Lower leg skin (tissue), 3 donors: Measurements from ENCODE around the gene HPX.

Source experiments
- POLR2A ChIP-seq, 2 donors: fragments of 450-650 bp; IDR thresholded peaks; one replicate each; pipeline ENCODE4 v1.6.1; 2016 to 2017; ENCODE audit warnings: antibody characterized with exemption in 2 of 2, mild to moderate bottlenecking in 1 of 2, moderate library complexity in 1 of 2
- TF ChIP-seq, protein P1 (sequence below), 3 donors: fragments of 450-650 bp; IDR thresholded peaks; one replicate each; pipeline ENCODE4 v1.5.1; 2016; ENCODE audit warnings: antibody characterized with exemption in 3 of 3, mild to moderate bottlenecking in 3 of 3, moderate library complexity in 2 of 3

GRCh38 chr11:6431861-6432260, 8.9 kb downstream of the HPX start:
- TF ChIP-seq, protein P1, sequence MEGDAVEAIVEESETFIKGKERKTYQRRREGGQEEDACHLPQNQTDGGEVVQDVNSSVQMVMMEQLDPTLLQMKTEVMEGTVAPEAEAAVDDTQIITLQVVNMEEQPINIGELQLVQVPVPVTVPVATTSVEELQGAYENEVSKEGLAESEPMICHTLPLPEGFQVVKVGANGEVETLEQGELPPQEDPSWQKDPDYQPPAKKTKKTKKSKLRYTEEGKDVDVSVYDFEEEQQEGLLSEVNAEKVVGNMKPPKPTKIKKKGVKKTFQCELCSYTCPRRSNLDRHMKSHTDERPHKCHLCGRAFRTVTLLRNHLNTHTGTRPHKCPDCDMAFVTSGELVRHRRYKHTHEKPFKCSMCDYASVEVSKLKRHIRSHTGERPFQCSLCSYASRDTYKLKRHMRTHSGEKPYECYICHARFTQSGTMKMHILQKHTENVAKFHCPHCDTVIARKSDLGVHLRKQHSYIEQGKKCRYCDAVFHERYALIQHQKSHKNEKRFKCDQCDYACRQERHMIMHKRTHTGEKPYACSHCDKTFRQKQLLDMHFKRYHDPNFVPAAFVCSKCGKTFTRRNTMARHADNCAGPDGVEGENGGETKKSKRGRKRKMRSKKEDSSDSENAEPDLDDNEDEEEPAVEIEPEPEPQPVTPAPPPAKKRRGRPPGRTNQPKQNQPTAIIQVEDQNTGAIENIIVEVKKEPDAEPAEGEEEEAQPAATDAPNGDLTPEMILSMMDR (IDR thresholded peaks at IDR 0.05), result no peak
- no peak for TF ChIP-seq POLR2A (IDR thresholded peaks at IDR 0.05)
